ENCODE data around the gene CEBPB.

- TF ChIP-seq, protein P1, sequence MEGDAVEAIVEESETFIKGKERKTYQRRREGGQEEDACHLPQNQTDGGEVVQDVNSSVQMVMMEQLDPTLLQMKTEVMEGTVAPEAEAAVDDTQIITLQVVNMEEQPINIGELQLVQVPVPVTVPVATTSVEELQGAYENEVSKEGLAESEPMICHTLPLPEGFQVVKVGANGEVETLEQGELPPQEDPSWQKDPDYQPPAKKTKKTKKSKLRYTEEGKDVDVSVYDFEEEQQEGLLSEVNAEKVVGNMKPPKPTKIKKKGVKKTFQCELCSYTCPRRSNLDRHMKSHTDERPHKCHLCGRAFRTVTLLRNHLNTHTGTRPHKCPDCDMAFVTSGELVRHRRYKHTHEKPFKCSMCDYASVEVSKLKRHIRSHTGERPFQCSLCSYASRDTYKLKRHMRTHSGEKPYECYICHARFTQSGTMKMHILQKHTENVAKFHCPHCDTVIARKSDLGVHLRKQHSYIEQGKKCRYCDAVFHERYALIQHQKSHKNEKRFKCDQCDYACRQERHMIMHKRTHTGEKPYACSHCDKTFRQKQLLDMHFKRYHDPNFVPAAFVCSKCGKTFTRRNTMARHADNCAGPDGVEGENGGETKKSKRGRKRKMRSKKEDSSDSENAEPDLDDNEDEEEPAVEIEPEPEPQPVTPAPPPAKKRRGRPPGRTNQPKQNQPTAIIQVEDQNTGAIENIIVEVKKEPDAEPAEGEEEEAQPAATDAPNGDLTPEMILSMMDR (conservative IDR thresholded peaks at IDR 0.05 in 1 of 2, IDR thresholded peaks at IDR 0.05 in 1 of 2; ENCODE audit: low read depth in 1 of 2, low read length in 2 of 2) = no peak
- no peak for TF ChIP-seq EZH2 (IDR thresholded peaks at IDR 0.05; ENCODE audit: low read length, missing control alignments)
Observed at GRCh38 chr20:50146732-50147662, 43.6 kb upstream of the CEBPB start.

All from fibroblast of lung (primary cell).